ENCODE data around the gene NDUFB7. TPM values are rescaled to one million over a fixed set of nuclear protein-coding genes. Genes with fewer than 3 reads are reported as not detected.

The NDUFB7 gene
- polyA plus RNA-seq, 1 donor (not counting 4 experiments of a cell fraction or from before 2014, with no cell fraction given): 146 TPM

DNA sequence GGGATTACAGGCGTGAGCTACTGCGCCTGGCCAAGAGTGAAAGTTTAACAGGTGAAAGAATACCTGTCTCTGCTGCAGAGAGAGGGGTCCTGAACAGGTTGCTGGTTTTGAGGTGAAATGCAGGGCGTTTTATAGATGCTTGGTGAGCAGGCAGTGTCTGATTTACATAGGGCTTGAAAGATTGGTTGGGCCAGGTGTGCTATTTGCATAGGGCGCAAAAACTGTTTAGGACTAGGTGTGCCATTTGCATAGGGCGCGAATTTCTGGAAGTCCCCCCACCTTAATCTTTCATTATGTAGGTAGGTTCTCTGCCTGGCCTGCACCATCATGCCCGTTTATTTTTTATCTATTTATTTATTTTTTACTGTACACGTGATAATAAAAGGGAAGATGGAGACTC lies 4.5 kb upstream of the NDUFB7 start:
- no peak overlapping the region for H3K4me2 ChIP-seq (ENCODE audit: control insufficient read depth, extremely low read depth, insufficient read depth, low read depth, low read length)
- no peak overlapping the region for H3K27ac ChIP-seq (ENCODE audit: control insufficient read depth, insufficient read depth, low read length)
- no peak overlapping the region for H2AFZ ChIP-seq (ENCODE audit: control insufficient read depth, low read length)
- H3K4me3 ChIP-seq (ENCODE audit: control insufficient read depth in 2 of 3, extremely low read depth in 1 of 3, insufficient read depth in 2 of 3, low read depth in 1 of 3, low read length in 3 of 3): no peak overlapping the region
- TF ChIP-seq CTCF (optimal IDR thresholded peaks at IDR 0.05 in 1 of 3, IDR thresholded peaks at IDR 0.05 in 1 of 3, conservative IDR thresholded peaks at IDR 0.05 in 1 of 3; ENCODE audit: extremely low read depth in 1 of 3, insufficient read depth in 2 of 3, low read length in 3 of 3): no peak
- H3K36me3 ChIP-seq (ENCODE audit: control insufficient read depth in 2 of 2, extremely low read depth in 1 of 2, insufficient read depth in 2 of 2, low read length in 2 of 2): no peaks in the 10 kb centered on the region
- no peaks in the 10 kb centered on the region for H3K9me3 ChIP-seq (ENCODE audit: control insufficient read depth, low read depth, low read length)
- H3K9me1 ChIP-seq (ENCODE audit: control insufficient read depth, extremely low read depth, insufficient read depth, low read length): no peaks in the 10 kb centered on the region
- DNase-seq (ENCODE audit: low read depth, low spot score): no peak
- dilution Hi-C loops (cut with MboI; ENCODE audit: extremely low pct_ligation_motif_present, low sequenced_read_pairs): no loop called here
- no peaks in the 10 kb centered on the region for H4K20me1 ChIP-seq (ENCODE audit: control insufficient read depth, extremely low read depth, insufficient read depth, low read length)
- H3K79me2 ChIP-seq (ENCODE audit: control insufficient read depth, insufficient read depth, low read length): peaks cover 5% of the 10 kb centered on the region
- H3K27me3 ChIP-seq (ENCODE audit: control insufficient read depth, extremely low read depth, insufficient read depth, low read length): no peaks in the 10 kb centered on the region
- H3K9ac ChIP-seq (ENCODE audit: control insufficient read depth, extremely low read depth, insufficient read depth, low read length): no peak overlapping the region
- H3K4me1 ChIP-seq (ENCODE audit: control insufficient read depth, extremely low read depth, insufficient read depth, low read length): peaks cover 4% of the 10 kb centered on the region
- FAIRE-seq: no peak

- TF ChIP-seq EZH2 (IDR thresholded peaks at IDR 0.05; ENCODE audit: low read length) (no peak), CTCF (optimal IDR thresholded peaks at IDR 0.05 in 1 of 3, IDR thresholded peaks at IDR 0.05 in 1 of 3, conservative IDR thresholded peaks at IDR 0.05 in 1 of 3; ENCODE audit: extremely low read depth in 1 of 3, insufficient read depth in 2 of 3, low read length in 3 of 3) (no peak)
- DNase-seq (ENCODE audit: low read depth, low spot score): no peak
- Histone ChIP-seq H3K4me3 (ENCODE audit: control insufficient read depth in 2 of 3, extremely low read depth in 1 of 3, insufficient read depth in 2 of 3, low read depth in 1 of 3, low read length in 3 of 3) (no peak overlapping the region), H3K4me1 (ENCODE audit: control insufficient read depth, extremely low read depth, insufficient read depth, low read length) (peaks cover 10% of the 10 kb centered on the region), H3K4me2 (ENCODE audit: control insufficient read depth, extremely low read depth, insufficient read depth, low read depth, low read length) (no peak overlapping the region), H4K20me1 (ENCODE audit: control insufficient read depth, extremely low read depth, insufficient read depth, low read length) (no peaks in the 10 kb centered on the region), H3K36me3 (ENCODE audit: control insufficient read depth in 2 of 2, extremely low read depth in 1 of 2, insufficient read depth in 2 of 2, low read length in 2 of 2) (no peaks in the 10 kb centered on the region), H3K27me3 (ENCODE audit: control insufficient read depth, extremely low read depth, insufficient read depth, low read length) (no peaks in the 10 kb centered on the region), H3K9me1 (ENCODE audit: control insufficient read depth, extremely low read depth, insufficient read depth, low read length) (no peaks in the 10 kb centered on the region), H3K9ac (ENCODE audit: control insufficient read depth, extremely low read depth, insufficient read depth, low read length) (no peak overlapping the region), H3K79me2 (ENCODE audit: control insufficient read depth, insufficient read depth, low read length) (peaks cover 14% of the 10 kb centered on the region), H3K9me3 (ENCODE audit: control insufficient read depth, low read depth, low read length) (no peaks in the 10 kb centered on the region), H2AFZ (ENCODE audit: control insufficient read depth, low read length) (no peak overlapping the region), H3K27ac (ENCODE audit: control insufficient read depth, insufficient read depth, low read length) (no peak overlapping the region)
- dilution Hi-C loops (cut with MboI; ENCODE audit: extremely low pct_ligation_motif_present, low sequenced_read_pairs): no loop called here
- FAIRE-seq: no peak
Measured at GRCh38 chr19:14575428-14575980, 3.6 kb upstream of the NDUFB7 start.

Measured in keratinocyte (primary cell).